ENCODE measurements around the gene PPP1R16B.
"Not testable (repeated sequence)": the region's sequence is repeated elsewhere in the genome, so short reads cannot be mapped to it uniquely, and the experiment has no call there.

The PPP1R16B gene

DNA sequence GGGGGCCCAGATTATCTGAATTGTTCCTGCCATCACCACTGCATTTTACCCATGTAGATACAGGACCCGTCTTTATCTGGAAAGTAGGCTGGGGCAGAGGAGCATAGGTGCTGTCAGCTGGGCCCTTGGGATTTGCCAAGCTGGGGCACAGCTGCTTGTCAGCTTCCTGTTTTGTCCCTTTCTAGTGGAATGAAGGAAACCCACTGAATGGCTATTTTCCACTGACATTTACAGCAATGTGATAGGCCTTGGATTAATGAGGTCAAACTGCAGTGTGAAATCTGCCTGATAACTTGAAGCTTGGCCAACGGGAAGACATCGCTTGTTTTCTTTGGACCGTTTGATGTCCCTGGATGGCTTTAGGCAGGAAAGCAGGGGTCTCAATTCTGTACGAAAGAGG is 6.7 kb downstream of the PPP1R16B start:
- Histone ChIP-seq H3K9me3 (ENCODE audit: control insufficient read depth, insufficient read depth, low read length) (no peaks in the 10 kb centered on the region), H3K27me3 (ENCODE audit: control insufficient read depth, low read length) (no peaks in the 10 kb centered on the region), H3K4me2 (ENCODE audit: low read length) (peak overlapping the region; percentile 29), H3K36me3 (ENCODE audit: control insufficient read depth, low read length) (peaks cover 93% of the 10 kb centered on the region), H3K4me3 (ENCODE audit: low read length) (no peak overlapping the region), H4K20me1 (ENCODE audit: control insufficient read depth, insufficient read depth, low read depth, low read length) (peaks cover 49% of the 10 kb centered on the region), H3F3A (ENCODE audit: control insufficient read depth, insufficient read depth) (0 out of 2 replicates have a peak, but pooled peaks cover 2% of the 10 kb centered on the region), H3K9me2 (replicated peaks; ENCODE audit: control insufficient read depth, low read length) (no peaks in the 10 kb centered on the region), H3K79me2 (ENCODE audit: control insufficient read depth, low read length) (peaks cover 99% of the 10 kb centered on the region), H3K4me1 (ENCODE audit: control insufficient read depth, low read length) (peaks cover 79% of the 10 kb centered on the region), H3K27ac (ENCODE audit: low read depth, low read length) (peak overlapping the region; percentile 28; the same call in 1 of the 2 replicates)
- no peak for TF ChIP-seq EZH2phosphoT487 (IDR thresholded peaks at IDR 0.05; ENCODE audit: borderline replicate concordance, low read length)
- TF ChIP-seq, protein P1, sequence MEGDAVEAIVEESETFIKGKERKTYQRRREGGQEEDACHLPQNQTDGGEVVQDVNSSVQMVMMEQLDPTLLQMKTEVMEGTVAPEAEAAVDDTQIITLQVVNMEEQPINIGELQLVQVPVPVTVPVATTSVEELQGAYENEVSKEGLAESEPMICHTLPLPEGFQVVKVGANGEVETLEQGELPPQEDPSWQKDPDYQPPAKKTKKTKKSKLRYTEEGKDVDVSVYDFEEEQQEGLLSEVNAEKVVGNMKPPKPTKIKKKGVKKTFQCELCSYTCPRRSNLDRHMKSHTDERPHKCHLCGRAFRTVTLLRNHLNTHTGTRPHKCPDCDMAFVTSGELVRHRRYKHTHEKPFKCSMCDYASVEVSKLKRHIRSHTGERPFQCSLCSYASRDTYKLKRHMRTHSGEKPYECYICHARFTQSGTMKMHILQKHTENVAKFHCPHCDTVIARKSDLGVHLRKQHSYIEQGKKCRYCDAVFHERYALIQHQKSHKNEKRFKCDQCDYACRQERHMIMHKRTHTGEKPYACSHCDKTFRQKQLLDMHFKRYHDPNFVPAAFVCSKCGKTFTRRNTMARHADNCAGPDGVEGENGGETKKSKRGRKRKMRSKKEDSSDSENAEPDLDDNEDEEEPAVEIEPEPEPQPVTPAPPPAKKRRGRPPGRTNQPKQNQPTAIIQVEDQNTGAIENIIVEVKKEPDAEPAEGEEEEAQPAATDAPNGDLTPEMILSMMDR (IDR thresholded peaks at IDR 0.05; ENCODE audit: low read depth, low read length, poor library complexity, severe bottlenecking): no peak

DNA sequence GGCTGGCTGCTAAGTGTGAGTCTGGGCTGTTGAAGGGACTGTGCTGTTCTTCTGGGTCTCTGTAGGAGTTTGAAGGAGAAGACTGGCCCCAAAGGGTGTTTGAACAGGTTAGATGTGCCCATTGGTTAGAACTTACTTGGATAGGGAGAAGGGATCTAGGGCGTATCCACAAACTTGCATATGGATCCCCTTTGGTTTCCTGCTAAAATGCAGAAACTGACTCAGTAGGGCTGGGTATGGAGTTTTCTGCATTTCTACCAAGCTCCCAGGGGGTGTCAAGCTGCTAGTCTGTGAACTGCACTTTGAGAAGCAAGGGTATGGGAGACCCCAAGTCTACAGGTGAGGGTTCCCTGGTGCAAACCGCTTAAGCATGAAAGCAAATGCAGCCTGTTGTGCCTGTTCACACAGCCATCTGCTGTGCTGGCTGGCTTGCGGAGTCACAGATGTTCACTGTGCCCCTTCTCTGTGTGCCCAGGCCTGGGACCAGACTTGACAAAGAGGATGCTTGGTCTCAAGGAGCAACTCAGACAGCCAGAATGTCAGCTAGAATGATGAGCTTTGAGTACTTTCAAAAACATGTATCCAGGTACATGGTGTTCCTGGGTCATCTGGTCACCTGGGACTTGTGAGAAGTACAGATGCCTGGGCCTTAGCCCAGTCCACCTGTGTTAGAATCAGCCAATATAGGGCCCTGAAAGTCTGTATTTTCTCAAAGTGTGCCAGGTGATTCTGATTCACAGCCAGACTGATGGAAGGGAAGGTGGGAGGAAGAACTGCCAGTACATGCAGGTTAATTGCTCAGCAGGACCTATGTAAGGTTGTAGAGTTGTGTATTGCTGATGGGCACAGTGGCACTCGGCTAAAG is 7.4 kb downstream of the PPP1R16B start:
- peaks cover 72% of the 10 kb centered on the region for H3K4me1 ChIP-seq (ENCODE audit: control insufficient read depth, low read length)
- TF ChIP-seq, protein P1 (IDR thresholded peaks at IDR 0.05; ENCODE audit: low read depth, low read length, poor library complexity, severe bottlenecking): no peak
- no peak for TF ChIP-seq EZH2phosphoT487 (IDR thresholded peaks at IDR 0.05; ENCODE audit: borderline replicate concordance, low read length)
- peak overlapping the region; percentile 28; the same call in 1 of the 2 replicates for H3K27ac ChIP-seq (ENCODE audit: low read depth, low read length)
- peaks cover 42% of the 10 kb centered on the region; the same call in 1 of the 2 replicates for H4K20me1 ChIP-seq (ENCODE audit: control insufficient read depth, insufficient read depth, low read depth, low read length)
- H3K9me3 ChIP-seq (ENCODE audit: control insufficient read depth, insufficient read depth, low read length): no peaks in the 10 kb centered on the region
- no peaks in the 10 kb centered on the region for H3K9me2 ChIP-seq (replicated peaks; ENCODE audit: control insufficient read depth, low read length)
- no peaks in the 10 kb centered on the region for H3K27me3 ChIP-seq (ENCODE audit: control insufficient read depth, low read length)
- H3K4me3 ChIP-seq (ENCODE audit: low read length): no peak overlapping the region
- peaks cover 99% of the 10 kb centered on the region for H3K79me2 ChIP-seq (ENCODE audit: control insufficient read depth, low read length)
- 0 out of 2 replicates have a peak, but pooled peaks cover 2% of the 10 kb centered on the region for H3F3A ChIP-seq (ENCODE audit: control insufficient read depth, insufficient read depth)
- peak overlapping the region; percentile 29 for H3K4me2 ChIP-seq (ENCODE audit: low read length)
- peaks cover 86% of the 10 kb centered on the region for H3K36me3 ChIP-seq (ENCODE audit: control insufficient read depth, low read length)

DNA sequence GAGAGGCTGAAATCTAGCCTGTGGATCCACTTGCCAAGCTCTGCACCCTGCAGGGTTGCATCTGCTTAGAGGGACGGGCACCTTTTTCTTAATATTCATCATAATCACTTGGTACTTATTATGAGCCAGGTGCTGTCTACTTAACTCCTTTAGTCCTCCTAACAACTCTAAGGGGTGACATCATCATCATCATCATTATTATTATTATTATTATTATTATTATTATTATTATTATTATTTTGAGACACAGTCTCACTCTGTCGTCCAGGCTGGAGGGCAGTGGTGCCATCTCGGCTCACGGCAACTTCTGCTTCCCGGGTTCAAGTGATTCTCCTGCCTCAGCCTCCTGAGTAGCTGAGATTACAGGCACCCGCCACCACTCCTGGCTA is 8.1 kb downstream of the PPP1R16B start:
- Histone ChIP-seq H3K4me1 (ENCODE audit: control insufficient read depth, low read length) (peaks cover 72% of the 10 kb centered on the region), H3K36me3 (ENCODE audit: control insufficient read depth, low read length) (peaks cover 86% of the 10 kb centered on the region), H3K79me2 (ENCODE audit: control insufficient read depth, low read length) (peaks cover 99% of the 10 kb centered on the region), H4K20me1 (ENCODE audit: control insufficient read depth, insufficient read depth, low read depth, low read length) (peaks cover 36% of the 10 kb centered on the region; the same call in 1 of the 2 replicates)
- not testable (repeated sequence) for H3K9me2 ChIP-seq (replicated peaks; ENCODE audit: control insufficient read depth, low read length); H3F3A ChIP-seq (ENCODE audit: control insufficient read depth, insufficient read depth); H3K27me3 ChIP-seq (ENCODE audit: control insufficient read depth, low read length); H3K9me3 ChIP-seq (ENCODE audit: control insufficient read depth, insufficient read depth, low read length); H3K27ac ChIP-seq (ENCODE audit: low read depth, low read length); H3K4me2 ChIP-seq (ENCODE audit: low read length); H3K4me3 ChIP-seq (ENCODE audit: low read length)

DNA sequence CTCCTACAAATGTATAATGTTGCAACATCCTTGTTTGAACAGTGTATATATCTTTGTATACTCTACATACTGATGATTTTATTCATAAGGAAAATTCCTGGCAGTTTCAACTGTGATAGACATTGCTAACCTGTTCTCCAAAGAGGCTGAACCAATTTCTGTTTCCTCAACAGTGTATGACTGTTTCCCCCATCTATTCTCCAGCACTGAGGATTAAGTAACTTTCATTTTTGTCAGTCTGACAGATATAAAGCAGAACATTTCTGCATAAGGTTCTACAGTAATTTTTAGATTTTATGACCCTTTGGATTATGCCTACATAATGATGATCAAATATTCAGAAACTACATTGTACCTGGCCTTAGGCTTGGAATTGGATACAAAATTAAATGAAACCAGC is 9.9 kb downstream of the PPP1R16B start:
- Histone ChIP-seq H3K9me3 (ENCODE audit: control insufficient read depth, insufficient read depth, low read length) (no peaks in the 10 kb centered on the region), H3K4me3 (ENCODE audit: low read length) (no peak overlapping the region), H3F3A (ENCODE audit: control insufficient read depth, insufficient read depth) (0 out of 2 replicates have a peak, but pooled peaks cover under 1% of the 10 kb centered on the region), H3K27ac (ENCODE audit: low read depth, low read length) (no peak overlapping the region), H3K4me2 (ENCODE audit: low read length) (no peak overlapping the region), H3K36me3 (ENCODE audit: control insufficient read depth, low read length) (peaks cover 76% of the 10 kb centered on the region), H3K9me2 (replicated peaks; ENCODE audit: control insufficient read depth, low read length) (no peaks in the 10 kb centered on the region), H3K4me1 (ENCODE audit: control insufficient read depth, low read length) (peaks cover 54% of the 10 kb centered on the region), H3K79me2 (ENCODE audit: control insufficient read depth, low read length) (peaks cover 99% of the 10 kb centered on the region), H3K27me3 (ENCODE audit: control insufficient read depth, low read length) (no peaks in the 10 kb centered on the region), H4K20me1 (ENCODE audit: control insufficient read depth, insufficient read depth, low read depth, low read length) (peaks cover 29% of the 10 kb centered on the region; the same call in 1 of the 2 replicates)
- TF ChIP-seq, protein P1 (IDR thresholded peaks at IDR 0.05; ENCODE audit: low read depth, low read length, poor library complexity, severe bottlenecking): no peak
- no peak for TF ChIP-seq EZH2phosphoT487 (IDR thresholded peaks at IDR 0.05; ENCODE audit: borderline replicate concordance, low read length)
